GM18907 (cell line): ENCODE data around the gene KCNH2.
"Not testable (repeated sequence)": the region's sequence is repeated elsewhere in the genome, so short reads cannot be mapped to it uniquely, and the experiment has no call there.

ENCODE experiments used
- ATAC-seq: cut with Tn5 transposase; IDR thresholded peaks from one replicate; pipeline ENCODE4 v1.9.1; 2021; ENCODE audit warnings: mild to moderate bottlenecking, moderate library complexity; ENCODE audit not compliant: unreplicated experiment

KCNH2 gene, protein sequence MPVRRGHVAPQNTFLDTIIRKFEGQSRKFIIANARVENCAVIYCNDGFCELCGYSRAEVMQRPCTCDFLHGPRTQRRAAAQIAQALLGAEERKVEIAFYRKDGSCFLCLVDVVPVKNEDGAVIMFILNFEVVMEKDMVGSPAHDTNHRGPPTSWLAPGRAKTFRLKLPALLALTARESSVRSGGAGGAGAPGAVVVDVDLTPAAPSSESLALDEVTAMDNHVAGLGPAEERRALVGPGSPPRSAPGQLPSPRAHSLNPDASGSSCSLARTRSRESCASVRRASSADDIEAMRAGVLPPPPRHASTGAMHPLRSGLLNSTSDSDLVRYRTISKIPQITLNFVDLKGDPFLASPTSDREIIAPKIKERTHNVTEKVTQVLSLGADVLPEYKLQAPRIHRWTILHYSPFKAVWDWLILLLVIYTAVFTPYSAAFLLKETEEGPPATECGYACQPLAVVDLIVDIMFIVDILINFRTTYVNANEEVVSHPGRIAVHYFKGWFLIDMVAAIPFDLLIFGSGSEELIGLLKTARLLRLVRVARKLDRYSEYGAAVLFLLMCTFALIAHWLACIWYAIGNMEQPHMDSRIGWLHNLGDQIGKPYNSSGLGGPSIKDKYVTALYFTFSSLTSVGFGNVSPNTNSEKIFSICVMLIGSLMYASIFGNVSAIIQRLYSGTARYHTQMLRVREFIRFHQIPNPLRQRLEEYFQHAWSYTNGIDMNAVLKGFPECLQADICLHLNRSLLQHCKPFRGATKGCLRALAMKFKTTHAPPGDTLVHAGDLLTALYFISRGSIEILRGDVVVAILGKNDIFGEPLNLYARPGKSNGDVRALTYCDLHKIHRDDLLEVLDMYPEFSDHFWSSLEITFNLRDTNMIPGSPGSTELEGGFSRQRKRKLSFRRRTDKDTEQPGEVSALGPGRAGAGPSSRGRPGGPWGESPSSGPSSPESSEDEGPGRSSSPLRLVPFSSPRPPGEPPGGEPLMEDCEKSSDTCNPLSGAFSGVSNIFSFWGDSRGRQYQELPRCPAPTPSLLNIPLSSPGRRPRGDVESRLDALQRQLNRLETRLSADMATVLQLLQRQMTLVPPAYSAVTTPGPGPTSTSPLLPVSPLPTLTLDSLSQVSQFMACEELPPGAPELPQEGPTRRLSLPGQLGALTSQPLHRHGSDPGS

GRCh38 chr7:150978126-150978789 lies at the start of gene KCNH2:
Gene KCNH2 (minus strand): TSS chr7:150978321. CDS start chr7:150977913, 408 bp downstream.
- ATAC-seq = no peak

DNA sequence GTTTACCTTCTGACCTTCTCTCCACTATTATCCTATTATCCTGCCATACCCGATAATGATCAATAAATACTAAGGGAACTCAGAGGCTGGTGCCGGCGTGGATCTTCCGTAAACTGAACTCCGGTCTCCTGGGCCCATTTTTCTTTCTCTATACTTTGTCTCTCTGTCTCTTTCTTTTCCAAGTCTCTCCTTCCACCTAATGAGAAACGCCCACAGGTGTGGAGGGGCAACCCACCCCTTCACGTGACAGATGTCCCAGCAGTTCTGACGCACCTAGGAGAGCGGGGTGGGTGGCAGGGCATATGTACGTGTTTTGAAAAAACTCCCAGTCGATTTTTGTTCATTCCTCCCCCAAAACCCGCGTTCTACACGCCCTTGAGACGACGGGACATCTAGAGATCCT lies 49.6 kb upstream of the KCNH2 start:
- not testable (repeated sequence) for ATAC-seq

- ATAC-seq = not testable (repeated sequence)
Measured at GRCh38 chr7:151026771-151027727, 48.9 kb upstream of the KCNH2 start.

DNA sequence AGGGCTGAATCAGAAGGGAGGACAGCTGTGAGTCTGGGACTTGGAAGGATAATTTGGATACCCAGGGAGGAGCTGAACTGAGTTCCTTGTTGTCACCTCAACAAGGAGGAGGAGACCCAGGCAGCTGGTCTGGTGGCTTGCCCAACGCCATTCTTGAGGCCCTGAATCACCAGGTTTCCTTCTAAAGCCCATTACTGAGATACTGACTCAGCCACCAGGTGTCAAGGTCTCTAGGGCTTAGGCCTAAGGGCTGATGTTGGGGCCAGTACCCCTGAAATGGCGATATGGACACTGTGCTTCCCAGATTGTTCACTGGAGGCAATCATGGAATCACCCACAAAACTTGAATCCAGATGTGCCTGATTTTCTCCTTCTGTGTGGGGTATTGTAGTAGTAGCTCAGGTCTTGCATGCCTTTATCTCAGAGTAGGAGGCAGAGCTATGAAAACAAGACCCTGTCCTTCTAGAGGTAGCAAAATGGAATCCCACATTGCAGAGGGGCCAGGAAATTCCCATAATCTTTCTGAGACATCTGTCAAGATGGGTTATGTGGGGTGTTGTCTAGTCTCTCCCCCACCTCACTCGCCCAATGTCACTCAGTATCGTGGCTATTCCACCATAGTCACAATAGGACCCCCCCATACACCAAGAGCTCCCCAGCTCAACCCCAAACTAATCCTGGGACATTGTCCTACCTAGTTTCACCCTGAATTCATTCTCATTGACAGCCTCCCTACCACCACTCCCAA lies 48.0 kb upstream of the KCNH2 start:
- ATAC-seq = no peak

- ATAC-seq = no peak
Measured at GRCh38 chr7:151024435-151025056, 46.4 kb upstream of the KCNH2 start, which contains the start of gene ATG9B. Gene ATG9B (minus strand): TSS chr7:151024494. CDS start chr7:151024423, 71 bp downstream.

DNA sequence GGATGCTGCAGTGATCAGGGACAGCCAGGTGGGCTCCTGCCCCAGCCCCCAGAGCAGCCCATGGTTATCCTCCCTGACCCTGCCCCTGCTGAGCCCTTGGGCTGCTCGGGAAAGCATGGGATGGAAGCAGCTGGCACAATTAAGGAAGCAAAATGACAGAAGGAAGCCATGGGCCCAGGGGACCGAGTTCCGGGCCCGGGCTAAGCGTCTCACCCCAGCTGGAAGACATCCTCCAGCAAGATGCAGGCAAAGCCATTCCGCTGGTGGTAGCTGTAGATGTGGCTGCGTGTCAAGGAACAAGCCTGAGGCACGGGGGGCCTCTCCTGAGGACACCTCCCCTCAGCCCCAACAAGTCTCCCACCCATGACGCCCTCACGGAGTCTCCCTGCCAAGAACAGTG lies 45.1 kb upstream of the KCNH2 start:
- no peak for ATAC-seq

DNA sequence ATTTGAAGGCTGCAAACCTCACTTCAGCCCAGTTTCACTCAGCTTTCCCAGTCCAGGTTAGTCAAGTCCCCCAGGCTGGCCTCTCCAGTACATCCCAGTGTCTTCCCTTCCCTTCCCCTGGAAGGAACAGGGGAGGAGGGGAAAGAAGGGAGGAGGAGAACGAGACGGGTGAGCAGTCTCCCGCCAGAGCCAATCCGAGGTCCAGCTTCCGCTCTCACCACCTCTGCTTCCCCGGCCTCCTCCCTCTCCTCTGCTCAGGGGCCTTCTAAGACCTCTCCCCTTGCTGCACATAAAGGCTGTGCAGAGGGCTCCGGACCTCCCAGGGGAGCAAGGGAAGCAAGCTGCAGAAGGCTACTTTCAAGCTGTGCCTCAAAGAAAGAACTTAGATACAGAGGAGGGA lies 42.1 kb upstream of the KCNH2 start:
- no peak for ATAC-seq

GRCh38 chr7:151019130-151019447 lies 41.0 kb upstream of the KCNH2 start:
- ATAC-seq = no peak

DNA sequence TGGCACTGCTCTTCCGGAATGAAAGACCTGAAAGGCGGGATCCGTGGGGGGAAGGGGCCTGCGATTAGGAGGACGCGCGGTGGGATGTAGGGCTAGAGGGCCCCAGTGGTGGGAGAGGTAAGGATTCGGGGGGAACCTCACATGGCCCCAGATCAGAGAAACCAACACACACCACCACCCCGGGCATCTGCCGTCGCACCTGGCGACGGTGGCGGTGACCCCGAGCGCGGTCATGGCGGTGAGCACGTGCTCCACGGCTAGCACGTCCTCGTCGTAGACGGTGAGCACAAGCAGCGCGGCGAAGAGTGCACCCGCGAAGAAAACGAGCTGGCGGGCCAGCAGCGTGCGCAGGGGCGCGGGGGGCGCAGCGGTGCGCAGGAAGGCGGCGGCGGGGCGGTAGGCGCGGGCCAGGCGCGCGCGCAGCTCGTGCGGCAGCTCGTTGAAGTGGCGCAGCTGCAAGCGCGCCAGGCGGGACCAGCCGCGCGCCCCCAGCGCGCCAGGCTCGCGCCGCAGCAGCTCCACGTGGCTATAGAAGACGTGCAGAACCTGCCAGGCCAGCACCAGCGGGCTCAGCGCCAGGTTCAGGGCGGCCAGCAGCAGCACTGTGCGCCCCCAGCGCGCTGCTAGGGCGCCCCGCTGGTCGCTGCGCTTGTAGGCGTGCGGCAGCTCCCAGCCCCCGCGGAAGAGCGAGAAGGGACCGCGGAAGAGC lies 40.5 kb upstream of the KCNH2 start:
- ATAC-seq = no peak

GRCh38 chr7:151017953-151018420 lies 39.9 kb upstream of the KCNH2 start:
- ATAC-seq = peak; percentile 50

- no peak for ATAC-seq
Measured at GRCh38 chr7:151017370-151017952, 39.3 kb upstream of the KCNH2 start.

GRCh38 chr7:151016942-151017341 lies 38.8 kb upstream of the KCNH2 start:
- ATAC-seq = no peak

GRCh38 chr7:151016505-151016904 lies 38.4 kb upstream of the KCNH2 start:
- no peak for ATAC-seq

- no peak for ATAC-seq
Measured at GRCh38 chr7:151015967-151016366, 37.8 kb upstream of the KCNH2 start.

GRCh38 chr7:151014950-151015349 lies 36.8 kb upstream of the KCNH2 start:
- no peak for ATAC-seq

- peak; percentile 52 for ATAC-seq
Measured at GRCh38 chr7:151013733-151014497, 35.8 kb upstream of the KCNH2 start.

- no peak for ATAC-seq
Measured at GRCh38 chr7:151013356-151013732, 35.2 kb upstream of the KCNH2 start.
